K562 (cell line): ENCODE data around the gene KCNJ10. TPM values are rescaled to one million over a fixed set of nuclear protein-coding genes. Genes with fewer than 3 reads are reported as not detected.

Experiments used
- ARID2 ChIP-seq: fragments of 450-650 bp; IDR thresholded peaks from 2 replicates; pipeline ENCODE4 v1.6.1; 2017; ENCODE audit warnings: antibody characterized with exemption, mild to moderate bottlenecking
- ATF7 ChIP-seq: fragments of 450-650 bp; IDR thresholded peaks from 2 replicates; pipeline ENCODE4 v1.7.1; 2014; ENCODE audit warnings: mild to moderate bottlenecking, moderate library complexity
- BRD9 ChIP-seq: fragments of 450-650 bp; IDR thresholded peaks from 2 replicates; pipeline ENCODE4 v1.6.1; 2018; ENCODE audit warnings: low read depth; ENCODE audit not compliant: partially characterized antibody
- COPS2 ChIP-seq: fragments of 450-650 bp; conservative IDR thresholded peaks from 2 replicates; pipeline ENCODE4 v1.6.1; 2016; ENCODE audit warnings: mild to moderate bottlenecking, moderate library complexity
- FOXJ2 ChIP-seq: fragments of 200-800 bp; sonication (Bioruptor generic); IDR thresholded peaks from 2 replicates; pipeline ENCODE4 v1.6.1; 2016; ENCODE audit warnings: missing genetic modification characterization, missing compliant biosample characterization
- HCFC1 ChIP-seq: IDR thresholded peaks from 2 replicates; pipeline ENCODE4 v1.6.1; 2012; ENCODE audit warnings: low read depth, low read length, improper control_type of control experiment
- MCM2 ChIP-seq: fragments of 450-650 bp; IDR thresholded peaks from 2 replicates; pipeline ENCODE4 v1.6.1; 2017; ENCODE audit warnings: low read depth, mild to moderate bottlenecking
- POLR2G ChIP-seq: fragments of 200-400 bp; formaldehyde crosslinking; IDR thresholded peaks from 2 replicates; pipeline ENCODE4 v1.6.1; 2017; ENCODE audit warnings: low read depth, mild to moderate bottlenecking, antibody characterized with exemption, low read length, moderate library complexity
- RBM17 ChIP-seq: fragments of 200-400 bp; formaldehyde crosslinking; IDR thresholded peaks from 2 replicates; pipeline ENCODE4 v1.6.1; 2017; ENCODE audit warnings: low read depth, mild to moderate bottlenecking, low read length, borderline replicate concordance
- RFX5 ChIP-seq: IDR thresholded peaks from 2 replicates; pipeline ENCODE4 v1.6.1; 2011; ENCODE audit warnings: low read depth, mild to moderate bottlenecking, improper control_type of control experiment, low read length
- SMAD2 ChIP-seq: fragments of 150-350 bp; IDR thresholded peaks from 2 replicates; pipeline ENCODE4 v1.6.1; 2014; ENCODE audit warnings: low read depth, mild to moderate bottlenecking, low read length
- SRSF1 ChIP-seq: fragments of 200-400 bp; formaldehyde crosslinking; IDR thresholded peaks from 2 replicates; pipeline ENCODE4 v1.6.1; 2017; ENCODE audit warnings: mild to moderate bottlenecking, low read depth, low read length, moderate library complexity
- VEZF1 ChIP-seq: fragments of 200-800 bp; sonication (Bioruptor generic); IDR thresholded peaks from 2 replicates; pipeline ENCODE4 v1.6.1; 2017; ENCODE audit warnings: missing genetic modification characterization, missing compliant biosample characterization
- XRCC3 ChIP-seq: fragments of 450-650 bp; IDR thresholded peaks from 2 replicates; pipeline ENCODE4 v1.6.1; 2017; ENCODE audit warnings: mild to moderate bottlenecking, moderate library complexity
- ZBTB49 ChIP-seq: sonication (generic); formaldehyde crosslinking; IDR thresholded peaks from 2 replicates; pipeline ENCODE4 v1.8.0; 2022; ENCODE audit warnings: missing genetic modification reagents, mild to moderate bottlenecking, borderline replicate concordance
- ZNF212 ChIP-seq: fragments of 450-650 bp; formaldehyde crosslinking; IDR thresholded peaks from 2 replicates; pipeline ENCODE4 v1.4.0; 2020; ENCODE audit warnings: mild to moderate bottlenecking
- polyA plus RNA-seq, 8 experiments: library from polyadenylated mRNA; depleted of rRNA in 4 of 8; stranded (reverse) in 5 of 8; unstranded in 3 of 8; fragments of >200 nt; fragmentation: Nextera tagmentation in 2 of 8; fragmentation: Illumina TruSeq in 1 of 8; extraction: Ambion mirVana in 2 of 8; extraction: Trizol in 1 of 8; gene quantifications; 2 replicates each; pipeline versions ENCODE4 v1.2.1 to v1.2.3, GENCODE V29; 2011 to 2014; ENCODE audit warnings: inconsistent platforms in 1 of 8, missing spikeins in 1 of 8
- total RNA-seq, 7 experiments: library from RNA; depleted of rRNA in 6 of 7; stranded (reverse); fragments of >200 nt in 6 of 7; fragmentation: Illumina TruSeq in 2 of 7; extraction: Trizol in 2 of 7; gene quantifications; 2 replicates each; pipeline versions ENCODE4 v1.2.1 to v1.2.3, GENCODE V29; 2011 to 2021; ENCODE audit warnings: low replicate concordance in 1 of 7
- TF ChIP-seq, protein P1 (sequence below): fragments of 250-450 bp; sonication (Bioruptor Pico); IDR thresholded peaks from 2 replicates; pipeline ENCODE4 v1.4.0; 2020; ENCODE audit warnings: mild to moderate bottlenecking, moderate library complexity, borderline replicate concordance
- TF ChIP-seq, protein P2 (sequence below), 2 experiments: fragments of 450-650 bp in 1 of 2; sonication (generic) in 1 of 2; formaldehyde crosslinking in 1 of 2; IDR thresholded peaks in 1 of 2; conservative IDR thresholded peaks in 1 of 2; 2 replicates each; pipeline versions ENCODE4 v1.6.1 to v1.8.1; 2016 to 2023; ENCODE audit warnings: mild to moderate bottlenecking in 2 of 2, moderate library complexity in 2 of 2, inconsistent platforms in 1 of 2, missing genetic modification reagents in 1 of 2
- TF ChIP-seq, protein P3 (sequence below): IDR thresholded peaks from 2 replicates; pipeline ENCODE4 v1.6.1; 2014; ENCODE audit warnings: antibody characterized with exemption

KCNJ10 gene
- total and polyA plus RNA-seq, 9 of the 15 experiments (the other 6 are each of a cell fraction or from before 2014, with no cell fraction given) = 0.06 to 0.11 TPM; not detected in 7

GRCh38 chr1:160098852-160099561, 29.0 kb upstream of the KCNJ10 start (continued):
- TF ChIP-seq BRD9 (no peak), SMAD2 (no peak), RFX5 (no peak), ATF7 (peak; percentile 93), SRSF1 (no peak), RBM17 (no peak), FOXJ2 (no peak), MCM2 (no peak), ZNF212 (no peak), ZBTB49 (CRISPR knock-in tag) (no peak), XRCC3 (no peak), COPS2 (no peak), POLR2G (peak; percentile 55), HCFC1 (no peak), VEZF1 (peak; percentile 88), ARID2 (no peak)
- TF ChIP-seq, protein P1, sequence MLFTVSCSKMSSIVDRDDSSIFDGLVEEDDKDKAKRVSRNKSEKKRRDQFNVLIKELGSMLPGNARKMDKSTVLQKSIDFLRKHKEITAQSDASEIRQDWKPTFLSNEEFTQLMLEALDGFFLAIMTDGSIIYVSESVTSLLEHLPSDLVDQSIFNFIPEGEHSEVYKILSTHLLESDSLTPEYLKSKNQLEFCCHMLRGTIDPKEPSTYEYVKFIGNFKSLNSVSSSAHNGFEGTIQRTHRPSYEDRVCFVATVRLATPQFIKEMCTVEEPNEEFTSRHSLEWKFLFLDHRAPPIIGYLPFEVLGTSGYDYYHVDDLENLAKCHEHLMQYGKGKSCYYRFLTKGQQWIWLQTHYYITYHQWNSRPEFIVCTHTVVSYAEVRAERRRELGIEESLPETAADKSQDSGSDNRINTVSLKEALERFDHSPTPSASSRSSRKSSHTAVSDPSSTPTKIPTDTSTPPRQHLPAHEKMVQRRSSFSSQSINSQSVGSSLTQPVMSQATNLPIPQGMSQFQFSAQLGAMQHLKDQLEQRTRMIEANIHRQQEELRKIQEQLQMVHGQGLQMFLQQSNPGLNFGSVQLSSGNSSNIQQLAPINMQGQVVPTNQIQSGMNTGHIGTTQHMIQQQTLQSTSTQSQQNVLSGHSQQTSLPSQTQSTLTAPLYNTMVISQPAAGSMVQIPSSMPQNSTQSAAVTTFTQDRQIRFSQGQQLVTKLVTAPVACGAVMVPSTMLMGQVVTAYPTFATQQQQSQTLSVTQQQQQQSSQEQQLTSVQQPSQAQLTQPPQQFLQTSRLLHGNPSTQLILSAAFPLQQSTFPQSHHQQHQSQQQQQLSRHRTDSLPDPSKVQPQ = no peak
- TF ChIP-seq, protein P2, sequence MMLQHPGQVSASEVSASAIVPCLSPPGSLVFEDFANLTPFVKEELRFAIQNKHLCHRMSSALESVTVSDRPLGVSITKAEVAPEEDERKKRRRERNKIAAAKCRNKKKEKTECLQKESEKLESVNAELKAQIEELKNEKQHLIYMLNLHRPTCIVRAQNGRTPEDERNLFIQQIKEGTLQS (IDR thresholded peaks at IDR 0.05) = peak; percentile 86
- TF ChIP-seq, protein P2 (CRISPR knock-in tag; conservative IDR thresholded peaks at IDR 0.05) = peak; percentile 37; the same call in 1 of the 2 replicates
- TF ChIP-seq, protein P3, sequence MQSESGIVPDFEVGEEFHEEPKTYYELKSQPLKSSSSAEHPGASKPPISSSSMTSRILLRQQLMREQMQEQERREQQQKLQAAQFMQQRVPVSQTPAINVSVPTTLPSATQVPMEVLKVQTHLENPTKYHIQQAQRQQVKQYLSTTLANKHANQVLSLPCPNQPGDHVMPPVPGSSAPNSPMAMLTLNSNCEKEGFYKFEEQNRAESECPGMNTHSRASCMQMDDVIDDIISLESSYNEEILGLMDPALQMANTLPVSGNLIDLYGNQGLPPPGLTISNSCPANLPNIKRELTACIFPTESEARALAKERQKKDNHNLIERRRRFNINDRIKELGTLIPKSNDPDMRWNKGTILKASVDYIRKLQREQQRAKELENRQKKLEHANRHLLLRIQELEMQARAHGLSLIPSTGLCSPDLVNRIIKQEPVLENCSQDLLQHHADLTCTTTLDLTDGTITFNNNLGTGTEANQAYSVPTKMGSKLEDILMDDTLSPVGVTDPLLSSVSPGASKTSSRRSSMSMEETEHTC = no peak
